GM18499 (cell line): Measurements from ENCODE around the gene KCNJ12.
"Not testable (repeated sequence)": the region's sequence is repeated elsewhere in the genome, so short reads cannot be mapped to it uniquely, and the experiment has no call there.

ENCODE experiments used
- ATAC-seq: cut with Tn5 transposase; IDR thresholded peaks from one replicate; pipeline ENCODE4 v1.9.1; 2021; ENCODE audit warnings: moderate number of reproducible peaks; ENCODE audit not compliant: insufficient read depth, unreplicated experiment

The KCNJ12 gene

DNA sequence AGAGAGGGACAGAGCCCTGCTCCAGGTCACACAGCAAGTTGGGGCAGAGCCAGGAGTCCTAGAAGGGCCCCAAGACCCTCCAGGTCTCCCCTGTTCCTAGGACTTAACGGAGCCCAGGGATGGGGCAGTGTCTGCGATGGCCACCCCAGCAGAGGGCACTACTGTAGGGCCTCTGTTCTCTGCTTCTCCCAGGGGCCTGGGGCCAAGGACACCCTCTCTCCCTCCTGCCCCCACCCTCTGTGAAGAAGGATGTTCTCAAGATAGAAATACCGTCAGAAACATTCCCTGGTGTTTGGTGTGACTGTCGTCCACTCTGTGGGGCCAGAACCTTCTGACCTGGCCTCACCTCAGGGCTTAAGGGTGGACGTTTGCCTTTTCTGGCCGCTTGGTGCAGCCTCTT lies 28.4 kb downstream of the KCNJ12 start:
- not testable (repeated sequence) for ATAC-seq

DNA sequence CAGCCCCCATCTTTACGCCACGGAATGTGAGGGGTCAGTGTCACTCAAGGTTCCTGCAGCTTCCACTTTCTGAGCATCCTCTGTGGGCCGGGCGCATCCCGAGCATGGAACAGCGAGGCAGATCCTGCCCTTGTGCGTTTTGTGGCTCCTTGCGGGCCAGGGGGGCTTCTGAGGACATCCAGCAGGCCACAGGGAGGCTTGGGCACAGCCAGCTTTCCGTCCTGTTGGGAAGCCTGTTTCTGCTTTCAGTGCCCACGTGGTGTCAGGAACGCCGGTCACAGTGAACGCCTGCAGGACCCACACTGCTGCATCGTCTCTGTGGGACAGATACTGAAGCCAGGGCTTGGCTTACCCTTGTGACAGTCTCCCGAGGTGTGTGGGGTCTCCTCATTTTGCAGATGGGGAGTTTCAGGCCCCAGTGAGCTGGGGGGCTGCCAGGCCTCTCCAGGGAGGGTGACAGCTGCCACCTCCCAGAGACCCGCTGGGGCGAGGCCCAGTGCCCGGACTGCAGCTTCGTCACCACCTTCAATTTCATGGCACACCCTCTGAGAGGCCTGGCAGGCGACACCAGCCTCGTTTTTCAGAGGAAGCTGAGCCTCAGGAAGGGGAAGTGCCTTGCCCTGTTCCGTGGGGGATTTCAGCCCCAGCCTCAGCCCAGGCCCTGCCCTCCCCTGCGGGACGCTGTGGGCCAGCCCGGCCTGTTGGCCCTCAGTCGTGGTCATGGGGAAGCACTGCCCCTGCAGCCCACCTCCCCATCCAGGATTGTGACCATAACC lies 29.0 kb downstream of the KCNJ12 start:
- not testable (repeated sequence) for ATAC-seq

DNA sequence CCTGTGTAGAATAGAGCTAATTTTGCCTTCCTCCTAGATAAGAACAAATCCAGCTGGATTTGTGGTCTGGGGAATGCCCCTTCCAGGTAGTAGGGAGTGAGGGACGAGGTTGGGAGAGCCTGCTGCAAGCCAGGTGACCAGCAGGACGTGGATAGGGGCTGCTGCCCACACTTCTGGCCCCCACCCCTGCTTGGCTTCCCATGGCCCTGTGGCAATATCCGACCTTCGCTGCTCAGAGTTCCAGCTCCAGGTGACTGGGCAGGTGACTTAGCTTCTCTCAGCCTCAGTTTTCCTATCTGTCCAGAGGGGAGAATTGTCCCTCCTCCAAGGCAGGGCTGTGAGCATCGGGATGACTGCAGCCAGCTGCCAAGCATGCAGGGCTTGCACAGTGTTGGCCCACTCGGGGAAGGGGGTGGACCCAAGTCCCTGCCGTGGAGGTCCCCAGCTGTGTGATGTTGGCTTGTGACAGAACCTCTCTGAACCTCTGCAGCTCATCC lies 29.8 kb downstream of the KCNJ12 start:
- ATAC-seq = not testable (repeated sequence)

DNA sequence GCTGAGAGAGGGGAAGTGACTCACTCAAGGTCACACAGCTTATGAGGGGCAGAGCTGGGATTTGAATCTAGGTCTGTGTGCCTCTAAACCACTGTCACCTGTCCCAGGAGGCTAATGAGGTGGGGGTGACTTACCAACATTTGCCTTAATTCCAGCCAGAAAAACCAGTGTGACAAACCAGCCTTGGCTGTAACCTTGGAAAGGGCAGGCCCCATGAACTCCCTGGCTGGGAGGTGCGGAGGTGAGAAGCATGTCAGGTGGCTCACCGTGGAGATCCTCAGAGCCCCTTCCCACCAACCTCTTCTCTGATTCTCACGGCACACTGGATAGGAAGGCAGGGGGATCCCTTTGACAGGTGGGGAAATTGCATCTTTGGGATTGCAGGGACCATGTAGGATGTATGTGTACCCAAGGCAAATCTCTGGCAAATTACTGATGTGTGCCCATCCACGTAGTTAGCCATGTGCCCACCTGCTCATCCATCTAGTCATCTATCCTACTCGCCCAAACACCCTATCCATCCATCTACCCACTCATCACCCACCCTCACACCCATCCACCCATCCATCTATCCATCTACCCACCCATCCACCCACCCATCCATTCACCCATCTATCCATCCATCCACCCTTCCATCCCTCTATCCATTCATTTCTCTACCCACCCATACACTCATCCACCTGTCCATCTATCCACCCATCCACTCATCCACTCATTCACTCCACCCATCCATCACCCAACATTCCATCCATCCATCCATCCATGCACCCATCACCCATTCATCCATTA lies 30.7 kb downstream of the KCNJ12 start:
- ATAC-seq = not testable (repeated sequence)

DNA sequence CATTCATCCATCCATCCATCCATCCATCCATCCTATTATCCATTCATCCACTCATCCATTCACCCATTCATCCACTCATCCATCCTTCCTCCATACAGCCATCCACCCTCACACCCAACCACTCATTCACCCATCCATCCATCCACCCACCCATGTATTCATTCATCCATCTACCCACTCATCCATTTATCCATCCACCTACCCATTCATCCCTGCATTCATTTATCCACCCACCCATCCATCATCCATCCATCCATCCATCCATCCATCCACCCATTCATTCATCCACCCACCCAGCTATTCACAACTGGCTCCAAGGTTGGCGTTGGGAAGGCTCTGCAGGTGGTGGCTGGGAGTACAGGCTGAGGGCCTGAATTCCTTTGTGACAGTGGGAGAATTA lies 31.6 kb downstream of the KCNJ12 start:
- ATAC-seq = not testable (repeated sequence)

DNA sequence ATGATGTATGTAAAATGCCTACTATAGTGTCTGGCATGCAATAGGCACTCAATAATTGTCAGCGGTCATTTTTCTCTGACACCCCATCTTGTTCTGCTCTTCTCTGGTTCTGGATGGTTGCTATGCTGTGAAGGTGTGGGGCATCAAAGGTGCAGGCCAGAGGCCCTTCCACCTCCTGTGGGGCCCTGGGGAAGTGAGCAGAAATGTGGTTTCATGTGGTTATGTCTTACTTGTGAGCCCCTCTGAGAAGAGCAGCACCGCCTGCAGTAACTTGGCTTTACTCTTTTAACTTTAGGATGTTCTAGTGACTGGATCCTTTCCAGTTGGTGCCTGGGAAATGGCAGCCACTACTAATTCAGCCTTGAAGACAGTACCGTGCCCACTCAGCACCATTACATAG lies 32.1 kb downstream of the KCNJ12 start:
- ATAC-seq = not testable (repeated sequence)

DNA sequence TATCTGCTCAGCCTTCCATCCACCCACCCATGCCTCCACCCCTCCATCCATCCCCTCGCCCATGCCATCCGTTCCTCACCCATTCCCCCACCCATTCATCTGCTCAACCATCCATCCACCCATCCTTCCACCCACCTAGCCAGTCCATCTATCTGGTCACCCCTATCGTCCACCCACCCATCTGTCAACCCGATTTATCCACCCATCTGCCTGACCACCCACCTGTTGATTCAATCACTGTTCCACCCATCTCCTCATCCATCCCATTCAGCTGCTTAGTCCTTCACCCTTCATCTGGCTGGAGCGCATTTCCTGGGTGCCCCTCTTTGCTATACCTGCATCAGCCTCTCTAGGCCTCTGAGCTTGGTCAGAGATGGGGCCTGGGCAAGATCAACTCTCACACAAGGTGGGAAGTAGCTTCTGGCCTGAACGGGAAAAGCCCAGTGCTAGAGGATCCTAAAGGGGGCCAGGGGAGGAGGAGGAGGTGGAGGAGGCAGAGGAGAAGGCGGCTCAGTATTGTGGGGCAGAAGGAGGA lies 32.7 kb downstream of the KCNJ12 start:
- not testable (repeated sequence) for ATAC-seq

DNA sequence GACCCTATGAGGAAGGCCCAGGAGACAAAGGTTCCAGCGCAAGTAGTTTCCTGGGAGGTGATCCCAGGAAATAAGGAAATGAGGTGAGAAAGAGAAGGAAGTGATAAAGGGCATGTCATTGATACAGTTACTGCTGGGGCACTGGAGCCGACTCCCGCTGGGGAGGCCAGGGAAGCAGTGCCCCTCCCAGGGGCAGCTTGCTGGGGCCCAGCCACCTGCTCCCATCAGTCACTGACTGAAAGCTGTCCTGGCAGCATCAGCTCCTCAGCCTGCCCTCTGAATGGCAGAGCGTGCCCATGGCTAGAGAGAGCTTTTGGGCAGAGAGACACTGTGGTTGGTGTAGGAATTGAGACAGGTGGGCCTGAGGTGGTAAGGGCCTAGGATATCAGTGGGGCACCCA lies 33.2 kb downstream of the KCNJ12 start:
- ATAC-seq = not testable (repeated sequence)

DNA sequence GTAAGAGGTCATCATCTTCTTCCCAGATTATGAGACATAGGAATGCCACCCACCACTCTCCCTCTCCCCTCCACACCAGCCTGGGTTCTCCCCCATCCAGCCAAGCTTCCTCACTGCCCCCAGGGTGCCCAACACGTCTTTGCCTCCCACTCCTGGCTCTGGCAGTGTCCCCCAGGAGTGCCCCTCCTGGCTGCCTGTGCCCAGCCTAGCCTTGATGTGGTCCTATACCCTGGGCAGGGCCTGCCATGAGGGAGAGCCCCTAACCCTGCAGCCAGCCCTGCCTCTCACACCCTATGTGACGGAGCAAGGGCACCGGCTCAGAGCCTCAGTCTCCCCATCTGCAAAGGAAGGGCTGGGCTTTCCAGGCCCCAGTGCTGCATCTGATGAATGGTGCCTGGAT lies 33.8 kb downstream of the KCNJ12 start:
- not testable (repeated sequence) for ATAC-seq

DNA sequence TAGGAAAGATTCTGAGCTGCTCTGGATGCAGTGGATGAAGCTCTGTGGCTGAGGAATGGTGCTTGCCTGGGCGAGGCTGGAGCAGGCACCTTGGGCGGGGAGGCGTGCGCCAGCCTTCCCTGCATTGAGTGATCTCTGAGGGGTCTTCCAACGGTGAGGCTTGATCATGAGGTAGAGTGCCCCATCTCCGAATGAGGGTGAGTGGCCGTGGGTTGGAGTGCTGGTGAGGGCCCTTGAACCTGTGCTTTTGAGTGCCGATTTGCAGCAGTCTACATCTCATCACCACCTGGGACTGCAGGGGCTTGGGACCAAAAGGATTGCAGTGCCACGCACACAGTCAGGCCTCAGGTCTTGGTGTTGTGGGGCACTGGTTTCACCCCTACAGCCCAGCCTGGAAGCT lies 34.2 kb downstream of the KCNJ12 start:
- not testable (repeated sequence) for ATAC-seq

DNA sequence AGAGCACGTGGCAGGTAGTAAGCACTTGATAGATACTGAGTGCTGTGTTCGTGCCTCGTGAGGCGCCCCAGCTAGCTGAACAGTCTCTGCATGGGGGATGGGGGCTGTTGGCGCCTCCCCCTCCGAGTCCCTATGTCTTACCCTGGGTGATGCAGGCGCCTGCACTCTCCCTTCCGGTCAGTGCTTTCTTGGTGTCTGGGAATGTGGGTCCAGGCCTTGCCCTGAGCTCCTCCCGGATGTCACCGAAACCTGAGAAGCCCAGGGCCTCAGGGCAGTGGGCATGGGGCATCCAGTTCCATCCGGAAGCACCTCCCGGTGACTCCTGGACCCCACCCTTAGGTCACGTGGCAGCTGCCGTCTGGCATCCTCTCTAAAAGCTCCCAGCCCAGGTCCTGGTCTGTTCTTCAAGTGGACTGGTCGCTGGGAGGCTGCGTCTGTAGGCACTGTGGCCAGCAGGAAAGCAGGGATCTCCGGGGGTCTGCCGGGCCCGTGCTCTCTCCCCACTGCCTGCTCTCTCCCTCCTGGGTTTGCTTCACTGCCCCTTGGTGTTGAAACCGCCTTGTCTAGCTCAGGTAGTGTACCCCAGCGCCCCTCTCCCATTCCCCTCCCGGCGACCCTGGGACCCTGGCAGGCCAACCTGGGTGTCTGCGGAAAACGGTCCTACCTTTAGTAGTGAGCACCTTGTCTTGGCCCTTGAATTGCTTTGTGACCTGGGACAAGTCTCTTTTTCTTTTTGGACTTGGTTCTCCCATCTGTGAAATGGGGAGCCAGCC lies 34.9 kb downstream of the KCNJ12 start:
- ATAC-seq = not testable (repeated sequence)

DNA sequence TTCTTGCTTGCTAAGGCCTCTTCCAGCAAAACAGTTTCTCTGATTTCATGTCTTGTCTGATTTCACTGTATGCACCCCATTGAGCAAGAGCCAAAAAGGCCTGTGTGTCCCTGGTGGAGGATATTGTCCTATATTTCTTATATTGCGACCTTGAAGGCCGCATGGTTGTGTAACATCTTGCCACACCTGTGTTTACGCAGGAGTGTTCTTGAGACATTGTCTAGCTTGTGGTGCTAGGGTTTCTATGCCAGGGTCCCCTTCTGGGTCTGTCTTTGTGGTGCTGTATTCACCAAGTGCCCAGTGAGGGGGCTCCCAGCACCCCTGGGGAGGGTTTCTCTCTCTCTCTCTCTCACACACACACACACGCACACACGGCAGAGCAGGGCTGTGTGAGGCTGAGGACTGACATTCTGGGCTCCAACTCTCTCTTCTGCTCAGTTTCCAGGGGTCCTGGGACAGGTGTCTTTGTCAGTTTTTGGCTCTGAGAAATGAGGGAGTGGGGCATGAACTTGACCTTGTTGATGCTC lies 35.6 kb downstream of the KCNJ12 start:
- not testable (repeated sequence) for ATAC-seq

DNA sequence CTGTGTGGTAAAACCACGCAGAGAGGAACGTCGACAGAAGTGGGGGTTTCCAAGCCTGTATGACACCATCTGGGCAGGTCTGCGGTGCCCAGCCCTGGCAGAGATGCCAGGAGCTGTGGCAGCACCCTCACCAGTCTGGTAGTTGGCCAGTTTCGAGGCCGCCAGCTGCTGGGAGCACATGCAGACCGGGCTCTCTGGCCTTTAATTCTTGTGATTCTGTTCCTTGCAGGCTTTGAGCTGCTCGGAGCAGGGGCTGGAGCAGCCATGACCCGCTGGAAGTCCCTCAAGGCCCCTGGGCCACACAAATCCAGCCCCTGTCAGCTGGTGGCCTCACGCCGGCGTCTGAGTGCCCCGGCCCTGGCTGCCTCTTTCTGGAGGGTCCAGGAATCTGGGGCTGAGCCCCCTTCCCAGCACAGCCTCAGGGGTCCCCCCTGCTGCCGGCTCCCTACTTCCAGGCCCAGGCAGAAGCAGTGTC lies 36.1 kb downstream of the KCNJ12 start:
- ATAC-seq = not testable (repeated sequence)

DNA sequence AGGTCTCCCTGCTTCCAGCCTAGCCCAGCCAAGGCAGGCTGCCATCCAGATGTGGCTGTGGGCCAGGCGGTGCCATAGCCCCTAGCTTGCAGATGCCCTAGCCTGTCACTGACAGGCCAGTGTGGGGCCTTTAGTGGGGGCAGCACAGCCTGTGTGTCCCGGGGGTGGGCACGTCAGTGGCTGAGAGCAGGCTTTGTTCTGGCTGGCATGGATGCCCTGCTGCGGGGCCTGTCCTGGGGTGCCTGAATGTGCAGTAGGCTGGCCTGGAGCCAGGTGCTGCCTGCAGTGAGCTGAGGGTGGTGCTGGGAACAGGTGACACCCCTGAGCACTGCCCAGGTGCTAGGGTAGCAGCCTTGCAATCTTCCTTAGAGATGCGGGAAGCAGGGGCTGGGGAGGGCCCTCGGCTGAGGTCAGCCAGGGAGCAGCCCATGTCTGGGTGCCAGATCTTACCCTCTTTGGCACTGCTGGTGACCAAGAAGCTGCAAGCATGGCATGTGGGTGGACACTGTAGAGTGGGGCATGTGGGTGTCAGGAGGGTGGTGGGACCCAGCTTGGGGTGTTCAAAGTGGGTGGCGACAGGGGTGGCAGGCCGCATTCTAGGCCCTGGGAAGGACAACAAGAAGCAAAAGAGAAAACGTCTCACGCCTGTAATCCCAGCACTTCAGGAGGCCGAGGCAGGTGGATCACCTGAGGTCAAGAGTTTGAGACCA lies 37.6 kb downstream of the KCNJ12 start:
- not testable (repeated sequence) for ATAC-seq

DNA sequence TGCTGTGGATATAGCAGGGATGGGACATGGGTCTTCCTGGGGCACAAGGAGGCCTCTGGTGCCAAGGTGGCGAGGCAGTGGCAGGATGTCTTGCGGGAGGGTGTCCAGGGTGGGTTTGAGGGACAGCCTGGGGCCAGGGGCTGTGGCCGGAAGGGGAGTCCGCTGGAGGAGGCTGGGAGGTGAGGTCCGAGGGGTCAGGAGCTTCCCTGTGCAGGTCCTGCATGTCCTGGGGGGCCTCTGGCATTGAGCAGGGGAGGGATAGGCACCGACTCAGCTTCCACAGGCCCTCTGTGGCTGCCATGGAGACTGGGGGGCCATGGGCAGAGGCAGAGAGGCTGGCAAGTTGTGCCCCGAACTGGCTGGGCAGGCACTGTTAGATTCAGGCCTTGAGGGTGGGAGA lies 38.5 kb downstream of the KCNJ12 start:
- not testable (repeated sequence) for ATAC-seq

DNA sequence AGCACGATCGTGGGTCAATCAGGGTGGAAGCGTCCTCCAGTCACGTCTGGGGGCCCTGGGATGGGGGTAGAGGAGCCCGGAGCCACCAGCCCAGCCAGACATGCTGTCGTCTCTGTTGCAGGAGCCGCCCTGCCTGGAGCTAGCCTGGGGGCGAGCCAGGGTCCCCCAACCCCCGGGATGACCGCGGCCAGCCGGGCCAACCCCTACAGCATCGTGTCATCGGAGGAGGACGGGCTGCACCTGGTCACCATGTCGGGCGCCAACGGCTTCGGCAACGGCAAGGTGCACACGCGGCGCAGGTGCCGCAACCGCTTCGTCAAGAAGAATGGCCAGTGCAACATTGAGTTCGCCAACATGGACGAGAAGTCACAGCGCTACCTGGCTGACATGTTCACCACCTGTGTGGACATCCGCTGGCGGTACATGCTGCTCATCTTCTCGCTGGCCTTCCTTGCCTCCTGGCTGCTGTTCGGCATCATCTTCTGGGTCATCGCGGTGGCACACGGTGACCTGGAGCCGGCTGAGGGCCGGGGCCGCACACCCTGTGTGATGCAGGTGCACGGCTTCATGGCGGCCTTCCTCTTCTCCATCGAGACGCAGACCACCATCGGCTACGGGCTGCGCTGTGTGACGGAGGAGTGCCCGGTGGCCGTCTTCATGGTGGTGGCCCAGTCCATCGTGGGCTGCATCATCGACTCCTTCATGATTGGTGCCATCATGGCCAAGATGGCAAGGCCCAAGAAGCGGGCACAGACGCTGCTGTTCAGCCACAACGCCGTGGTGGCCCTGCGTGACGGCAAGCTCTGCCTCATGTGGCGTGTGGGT lies 39.2 kb downstream of the KCNJ12 start:
- not testable (repeated sequence) for ATAC-seq

DNA sequence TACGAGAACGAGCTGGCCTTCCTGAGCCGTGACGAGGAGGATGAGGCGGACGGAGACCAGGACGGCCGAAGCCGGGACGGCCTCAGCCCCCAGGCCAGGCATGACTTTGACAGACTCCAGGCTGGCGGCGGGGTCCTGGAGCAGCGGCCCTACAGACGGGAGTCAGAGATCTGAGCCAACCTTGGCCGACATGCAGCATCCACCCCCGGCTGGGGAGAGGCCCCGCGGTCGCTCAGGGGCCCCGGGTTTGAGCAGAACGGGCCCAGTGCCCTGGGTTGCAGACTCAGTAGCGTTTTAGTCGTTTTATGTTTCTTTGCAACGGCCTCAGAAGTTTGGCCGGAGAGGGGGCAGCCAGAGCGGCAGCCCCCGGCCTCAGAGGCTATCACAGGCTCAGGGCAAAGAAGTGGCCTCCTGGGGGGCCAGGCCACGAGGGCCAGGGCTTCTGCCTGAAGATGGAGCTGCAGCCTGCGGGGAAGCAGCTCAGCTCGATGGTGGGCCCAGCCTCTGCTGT lies 40.4 kb downstream of the KCNJ12 start:
- not testable (repeated sequence) for ATAC-seq

DNA sequence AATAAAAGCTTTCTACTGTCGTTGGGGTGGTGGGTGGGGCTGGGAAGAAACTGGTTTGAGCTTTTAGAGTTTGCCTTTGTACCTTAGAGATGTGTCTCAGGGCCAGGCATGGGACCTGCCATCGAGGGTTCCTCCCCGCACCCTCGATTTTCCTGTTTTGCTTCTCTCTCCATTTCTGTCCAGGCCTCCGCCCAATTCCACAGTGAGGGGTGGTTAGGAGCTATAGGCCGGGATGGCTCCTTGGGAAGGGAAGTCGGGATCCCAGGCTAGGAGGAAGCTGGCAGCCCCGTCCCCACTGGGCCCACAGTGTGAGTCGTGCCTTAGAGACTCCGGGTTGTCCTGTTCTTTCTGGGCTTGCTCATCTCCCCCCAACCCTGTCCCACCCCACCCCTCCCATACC lies 41.2 kb downstream of the KCNJ12 start:
- not testable (repeated sequence) for ATAC-seq
